Fibroblast of mammary gland (primary cell): ENCODE data around the gene DDX10.

Experiments
- DNase-seq: peaks from one replicate; pipeline ENCODE4 v3.0.0-alpha.2; 2010; ENCODE audit warnings: low read depth
- H3K4me3 ChIP-seq: 2 replicates; pipeline ENCODE4 v1.5.1; 2011; ENCODE audit warnings: low read depth, mild to moderate bottlenecking, low read length, moderate library complexity; ENCODE audit not compliant: control insufficient read depth
- CTCF ChIP-seq: conservative IDR thresholded peaks from 2 replicates; pipeline ENCODE4 v1.5.1; 2011; ENCODE audit warnings: low read depth, low read length, inconsistent platforms; ENCODE audit not compliant: control insufficient read depth, insufficient read depth

Gene DDX10

DNA sequence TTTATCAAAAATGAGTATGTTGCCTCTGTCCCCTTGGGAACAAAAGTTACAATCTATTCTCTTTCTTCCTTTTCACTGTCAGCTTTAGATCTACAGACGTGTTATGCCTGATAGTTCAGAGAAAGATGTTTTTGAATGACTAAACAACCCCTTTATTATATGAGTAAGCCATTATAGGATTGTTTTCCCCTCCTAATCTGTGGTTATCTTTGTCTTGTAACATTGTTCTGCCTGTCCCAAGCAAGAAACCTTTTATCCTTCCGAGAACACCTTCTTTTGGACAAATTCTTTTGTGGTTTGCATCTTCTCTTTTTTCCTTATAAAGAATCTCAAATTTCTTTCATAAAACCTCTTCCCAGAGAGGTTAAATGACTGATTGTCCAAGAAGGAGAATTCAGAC, 208.4 kb downstream of the DDX10 start:
- DNase-seq, result no peak
- TF ChIP-seq CTCF, result no peak
- H3K4me3 ChIP-seq, result no peak overlapping the region

- H3K4me3 ChIP-seq, result no peak overlapping the region
- no peak for TF ChIP-seq CTCF
- DNase-seq, result no peak
These were observed 209.1 kb downstream of the DDX10 start for GRCh38 chr11:108873941-108874340.

- no peak for TF ChIP-seq CTCF
- H3K4me3 ChIP-seq, result no peak overlapping the region
- DNase-seq, result no peak
These were observed 210.3 kb downstream of the DDX10 start for GRCh38 chr11:108875134-108875533.

GRCh38 chr11:108877178-108877577, 212.3 kb downstream of the DDX10 start:
- no peak for TF ChIP-seq CTCF
- no peak overlapping the region for H3K4me3 ChIP-seq
- no peak for DNase-seq

- no peak for TF ChIP-seq CTCF
- DNase-seq, result no peak
- H3K4me3 ChIP-seq, result no peak overlapping the region
These were observed 215.6 kb downstream of the DDX10 start for GRCh38 chr11:108880510-108880909.

DNA sequence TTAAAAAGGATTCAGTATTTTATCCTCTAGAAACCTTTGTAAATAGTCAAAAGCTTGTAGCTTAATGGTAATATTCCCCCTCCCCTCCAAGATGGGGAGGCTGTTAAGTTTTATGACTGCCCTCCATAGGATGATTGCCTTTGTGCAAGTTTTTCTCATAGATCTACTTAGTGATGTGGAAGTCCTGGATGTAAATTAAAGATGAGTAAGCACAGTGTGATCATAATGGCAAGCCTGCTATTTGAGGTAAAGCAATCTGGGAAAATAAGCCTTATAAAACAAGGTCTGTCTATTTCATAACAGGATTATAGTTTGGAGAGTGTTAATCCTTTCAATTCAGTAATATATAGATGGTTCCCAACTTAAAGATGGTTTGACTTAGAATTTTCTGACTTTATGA, 216.3 kb downstream of the DDX10 start:
- no peak for DNase-seq
- TF ChIP-seq CTCF, result no peak
- no peak overlapping the region for H3K4me3 ChIP-seq

GRCh38 chr11:108882211-108882831, 217.5 kb downstream of the DDX10 start:
- DNase-seq, result no peak
- H3K4me3 ChIP-seq, result no peak overlapping the region
- no peak for TF ChIP-seq CTCF
